Skeletal muscle tissue (tissue), 4 donors: ENCODE measurements around the gene CT45A3. TPM values are rescaled to one million over a fixed set of nuclear protein-coding genes. Genes with fewer than 3 reads are reported as not detected.
"Not testable (repeated sequence)": the region's sequence is repeated elsewhere in the genome, so short reads cannot be mapped to it uniquely, and the experiment has no call there.

Source experiments
- H3K27ac ChIP-seq: one replicate; pipeline ENCODE4 v1.7.0; 2013; ENCODE audit warnings: mild to moderate bottlenecking, low read depth, low read length, inconsistent platforms
- H3K27me3 ChIP-seq, 3 donors: one replicate each; pipeline ENCODE4 v1.7.0; 2013; ENCODE audit warnings: low read length in 3 of 3; ENCODE audit not compliant: control insufficient read depth in 3 of 3, insufficient read depth in 3 of 3
- H3K36me3 ChIP-seq, 3 donors: one replicate each; pipeline ENCODE4 v1.7.0; 2013; ENCODE audit warnings: low read length in 3 of 3; ENCODE audit not compliant: control insufficient read depth in 3 of 3, insufficient read depth in 3 of 3
- H3K4me1 ChIP-seq, 3 donors: one replicate each; pipeline ENCODE4 v1.7.0; 2013; ENCODE audit warnings: low read length in 3 of 3, mild to moderate bottlenecking in 3 of 3; ENCODE audit not compliant: control insufficient read depth in 3 of 3, insufficient read depth in 3 of 3
- H3K4me3 ChIP-seq, 3 donors: one replicate each; pipeline ENCODE4 v1.7.0; 2013; ENCODE audit warnings: low read length in 3 of 3
- H3K9ac ChIP-seq, 3 donors: one replicate each; pipeline ENCODE4 v1.7.0; 2013; ENCODE audit warnings: low read length in 3 of 3, mild to moderate bottlenecking in 3 of 3, moderate library complexity in 2 of 3, low read depth in 1 of 3
- H3K9me3 ChIP-seq, 3 donors: one replicate each; pipeline ENCODE4 v1.7.0; 2013; ENCODE audit warnings: low read length in 3 of 3; ENCODE audit not compliant: control insufficient read depth in 3 of 3
- total RNA-seq: library from RNA; depleted of rRNA; stranded (reverse); fragments of >200 nt; gene quantifications from one replicate; pipeline ENCODE4 v1.2.3, GENCODE V29; 2014
- donor health status: Osteomylitis.

Gene CT45A3, protein sequence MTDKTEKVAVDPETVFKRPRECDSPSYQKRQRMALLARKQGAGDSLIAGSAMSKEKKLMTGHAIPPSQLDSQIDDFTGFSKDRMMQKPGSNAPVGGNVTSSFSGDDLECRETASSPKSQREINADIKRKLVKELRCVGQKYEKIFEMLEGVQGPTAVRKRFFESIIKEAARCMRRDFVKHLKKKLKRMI
- total RNA-seq = not detected

DNA sequence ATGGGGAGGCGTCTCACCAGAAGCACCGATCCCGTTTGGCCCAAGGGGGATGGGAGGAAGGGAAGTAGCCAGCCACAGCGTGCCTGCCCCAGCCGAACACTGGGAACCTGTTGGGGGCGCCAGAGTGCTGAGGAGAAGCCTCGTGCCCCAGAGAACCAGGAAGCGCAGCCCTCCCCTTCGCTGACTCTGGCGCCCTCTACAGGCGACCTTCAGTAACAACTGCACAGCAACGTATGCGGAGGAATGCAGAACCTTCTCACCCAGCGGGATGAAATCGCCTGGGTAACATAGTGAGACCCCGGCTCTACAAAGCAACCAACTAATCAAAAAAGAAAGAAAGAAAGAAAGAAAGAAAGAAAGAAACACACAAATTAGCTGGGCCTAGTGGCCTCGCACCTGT is at the start of gene CT45A3:
Gene CT45A3, minus strand, starts transcription at position 101 of the 400 bp plus-strand sequence. CDS start 3,747 bp downstream, outside the sequence.
- H3K4me1 ChIP-seq, H3K27me3 ChIP-seq, H3K9me3 ChIP-seq: not testable (repeated sequence)

DNA sequence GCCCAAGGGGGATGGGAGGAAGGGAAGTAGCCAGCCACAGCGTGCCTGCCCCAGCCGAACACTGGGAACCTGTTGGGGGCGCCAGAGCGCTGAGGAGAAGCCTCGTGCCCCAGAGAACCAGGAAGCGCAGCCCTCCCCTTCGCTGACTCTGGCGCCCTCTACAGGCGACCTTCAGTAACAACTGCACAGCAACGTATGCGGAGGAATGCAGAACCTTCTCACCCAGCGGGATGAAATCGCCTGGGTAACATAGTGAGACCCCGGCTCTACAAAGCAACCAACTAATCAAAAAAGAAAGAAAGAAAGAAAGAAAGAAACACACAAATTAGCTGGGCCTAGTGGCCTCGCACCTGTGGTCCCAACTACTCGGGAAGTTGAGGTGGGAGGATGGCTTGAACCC is 34.7 kb upstream of the CT45A3 start, which contains the start of gene CT45A6:
Gene CT45A6, minus strand, starts transcription at position 101 of the 400 bp plus-strand sequence. CDS start 3,794 bp downstream, outside the sequence.
- H3K4me3 ChIP-seq = not testable (repeated sequence)

More for the DNA sequence above, at the start of gene CT45A3:
- H3K4me3 ChIP-seq, H3K27ac ChIP-seq, H3K36me3 ChIP-seq, H3K9ac ChIP-seq: not testable (repeated sequence)

DNA sequence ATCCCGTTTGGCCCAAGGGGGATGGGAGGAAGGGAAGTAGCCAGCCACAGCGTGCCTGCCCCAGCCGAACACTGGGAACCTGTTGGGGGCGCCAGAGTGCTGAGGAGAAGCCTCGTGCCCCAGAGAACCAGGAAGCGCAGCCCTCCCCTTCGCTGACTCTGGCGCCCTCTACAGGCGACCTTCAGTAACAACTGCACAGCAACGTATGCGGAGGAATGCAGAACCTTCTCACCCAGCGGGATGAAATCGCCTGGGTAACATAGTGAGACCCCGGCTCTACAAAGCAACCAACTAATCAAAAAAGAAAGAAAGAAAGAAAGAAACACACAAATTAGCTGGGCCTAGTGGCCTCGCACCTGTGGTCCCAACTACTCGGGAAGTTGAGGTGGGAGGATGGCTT is 17.4 kb upstream of the CT45A3 start, which contains the start of gene CT45A5:
Gene CT45A5, minus strand, starts transcription at position 101 of the 400 bp plus-strand sequence. CDS start 3,774 bp downstream, outside the sequence.
- H3K9ac ChIP-seq, H3K9me3 ChIP-seq, H3K4me3 ChIP-seq, H3K4me1 ChIP-seq, H3K36me3 ChIP-seq, H3K27me3 ChIP-seq, H3K27ac ChIP-seq: not testable (repeated sequence)

More for the DNA sequence above, 34.7 kb upstream of the CT45A3 start, which contains the start of gene CT45A6:
- not testable (repeated sequence) for H3K36me3 ChIP-seq, H3K27me3 ChIP-seq, H3K4me1 ChIP-seq, H3K27ac ChIP-seq, H3K9me3 ChIP-seq, H3K9ac ChIP-seq

DNA sequence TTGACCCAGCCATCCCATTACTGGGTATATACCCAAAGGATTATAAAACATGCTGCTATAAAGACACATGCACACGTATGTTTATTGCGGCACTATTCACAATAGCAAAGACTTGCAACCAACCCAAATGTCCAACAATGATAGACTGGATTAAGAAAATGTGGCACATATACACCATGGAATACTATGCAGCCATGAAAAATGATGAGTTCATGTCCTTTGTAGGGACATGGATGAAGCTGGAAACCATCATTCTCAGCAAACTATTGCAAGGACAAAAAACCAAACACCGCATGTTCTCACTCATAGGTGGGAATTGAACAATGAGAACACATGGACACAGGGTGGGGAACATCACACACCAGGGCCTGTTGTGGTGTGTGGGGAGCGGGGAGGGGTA is 23.3 kb downstream of the CT45A3 start:
- not testable (repeated sequence) for H3K9ac ChIP-seq, H3K4me1 ChIP-seq, H3K27me3 ChIP-seq, H3K9me3 ChIP-seq, H3K36me3 ChIP-seq, H3K4me3 ChIP-seq, H3K27ac ChIP-seq

DNA sequence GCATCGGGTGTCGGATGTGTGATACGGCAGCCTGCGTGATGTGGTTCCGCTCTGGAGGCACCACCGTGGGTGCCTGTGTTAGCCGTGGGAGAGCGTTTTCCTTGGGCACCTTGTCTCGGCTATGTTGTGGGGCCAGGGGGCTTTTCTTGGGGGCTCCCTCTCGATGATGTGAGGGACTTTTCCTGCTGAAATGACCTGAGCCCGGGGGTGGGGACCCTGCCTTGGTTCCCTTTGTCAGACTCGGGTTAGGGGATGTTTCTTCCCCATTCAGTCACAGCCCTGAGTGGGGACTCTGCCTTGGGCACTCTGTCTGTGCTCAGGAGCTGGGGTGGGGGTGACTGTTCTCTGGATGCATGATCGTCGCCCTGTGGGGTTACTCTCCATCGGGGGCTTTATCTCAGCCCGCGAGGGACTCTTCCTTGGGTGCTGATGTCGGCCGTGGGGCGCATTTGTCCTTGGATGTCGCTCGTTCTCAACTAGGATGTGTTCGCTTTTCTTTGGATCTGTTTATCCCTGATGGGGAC is 26.7 kb downstream of the CT45A3 start:
- Histone ChIP-seq H3K4me1 (no peaks in the 10 kb centered on the region), H3K27ac (no peak overlapping the region), H3K36me3 (no peaks in the 10 kb centered on the region), H3K27me3 (no peaks in the 10 kb centered on the region), H3K4me3 (no peak overlapping the region), H3K9ac (no peak overlapping the region), H3K9me3 (no peaks in the 10 kb centered on the region)

DNA sequence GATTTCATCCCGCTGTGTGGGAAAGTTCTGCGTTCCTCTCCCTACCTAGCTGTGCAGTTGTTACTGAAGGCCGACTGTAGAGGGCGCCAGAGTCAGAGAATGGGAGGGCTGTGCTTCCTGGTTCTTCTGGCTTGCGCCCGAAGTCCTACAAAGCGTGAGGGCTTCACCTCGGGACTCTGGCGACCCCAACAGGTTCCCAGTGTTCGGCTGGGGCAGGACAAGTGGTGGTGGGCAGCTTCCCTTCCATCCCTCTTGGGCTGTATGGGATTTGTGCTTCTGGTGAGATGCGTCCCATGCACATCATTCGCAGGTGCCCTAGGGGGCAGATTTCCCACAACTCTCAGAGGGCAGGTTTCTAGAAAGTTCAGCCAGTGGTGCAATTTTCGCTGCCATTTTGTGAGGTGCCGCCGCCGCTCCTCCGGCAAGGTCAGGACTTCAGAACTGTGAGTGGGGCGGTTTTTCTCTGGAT is 27.3 kb downstream of the CT45A3 start:
- Histone ChIP-seq H3K4me1 (no peaks in the 10 kb centered on the region), H3K4me3 (no peak overlapping the region), H3K27me3 (no peaks in the 10 kb centered on the region), H3K36me3 (no peaks in the 10 kb centered on the region), H3K9me3 (no peaks in the 10 kb centered on the region), H3K9ac (no peak overlapping the region), H3K27ac (no peak overlapping the region)

DNA sequence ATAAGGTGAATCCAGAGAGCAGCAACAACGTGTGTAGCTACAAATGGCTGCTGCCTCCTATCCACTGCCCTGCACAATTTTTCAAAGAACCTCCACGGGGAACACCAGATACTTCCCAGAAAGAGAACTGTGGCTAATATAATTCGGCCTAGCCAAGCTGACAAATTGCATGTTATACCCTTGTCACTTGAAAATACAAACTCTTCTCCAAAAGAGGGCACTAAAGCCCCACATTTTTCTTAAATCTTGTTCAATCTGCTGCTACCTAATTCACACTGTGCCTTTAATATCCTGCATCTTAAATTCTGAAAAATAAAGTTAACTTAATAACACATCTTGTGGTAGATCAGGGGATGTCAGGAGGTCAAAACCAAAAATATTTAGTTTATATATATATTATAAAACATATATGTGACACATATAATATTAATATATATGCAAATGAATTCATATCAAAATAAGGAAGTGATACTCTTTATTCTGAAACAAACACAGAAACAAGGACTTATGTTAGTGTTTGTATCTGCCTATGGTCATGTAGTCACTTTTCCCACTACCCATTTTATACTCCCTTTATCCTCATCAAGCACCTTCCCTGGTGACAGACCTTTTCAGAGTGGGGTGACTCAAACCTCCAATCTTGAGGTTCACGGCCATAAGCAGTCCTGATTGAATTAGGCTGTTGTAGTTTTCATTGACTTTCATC is 30.5 kb downstream of the CT45A3 start:
- H3K4me1 ChIP-seq = no peaks in the 10 kb centered on the region
- H3K27me3 ChIP-seq = no peaks in the 10 kb centered on the region
- no peak overlapping the region for H3K4me3 ChIP-seq
- no peak overlapping the region for H3K9ac ChIP-seq
- no peak overlapping the region for H3K27ac ChIP-seq
- no peaks in the 10 kb centered on the region for H3K9me3 ChIP-seq
- no peaks in the 10 kb centered on the region for H3K36me3 ChIP-seq

DNA sequence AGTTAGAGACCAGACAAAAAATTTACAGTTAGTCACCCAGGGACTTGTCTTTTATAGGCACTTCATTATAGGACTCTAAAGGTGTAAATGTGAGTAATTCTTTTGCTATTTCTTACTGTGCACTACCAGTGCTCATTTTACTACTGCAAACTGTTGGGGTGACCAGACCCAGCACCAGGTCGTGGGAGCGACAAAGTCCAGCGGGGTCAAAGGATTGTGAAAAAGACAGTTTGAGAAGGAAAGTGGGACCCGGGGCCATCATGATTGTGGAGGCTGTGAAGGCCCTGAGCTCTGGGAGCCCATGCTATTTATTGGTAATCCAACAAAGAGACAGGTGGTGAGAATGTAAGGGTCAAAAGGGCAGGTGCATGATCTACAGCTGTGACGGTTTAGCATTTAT is 33.3 kb downstream of the CT45A3 start:
- not testable (repeated sequence) for H3K4me3 ChIP-seq, H3K36me3 ChIP-seq, H3K9me3 ChIP-seq, H3K9ac ChIP-seq, H3K4me1 ChIP-seq, H3K27me3 ChIP-seq, H3K27ac ChIP-seq

DNA sequence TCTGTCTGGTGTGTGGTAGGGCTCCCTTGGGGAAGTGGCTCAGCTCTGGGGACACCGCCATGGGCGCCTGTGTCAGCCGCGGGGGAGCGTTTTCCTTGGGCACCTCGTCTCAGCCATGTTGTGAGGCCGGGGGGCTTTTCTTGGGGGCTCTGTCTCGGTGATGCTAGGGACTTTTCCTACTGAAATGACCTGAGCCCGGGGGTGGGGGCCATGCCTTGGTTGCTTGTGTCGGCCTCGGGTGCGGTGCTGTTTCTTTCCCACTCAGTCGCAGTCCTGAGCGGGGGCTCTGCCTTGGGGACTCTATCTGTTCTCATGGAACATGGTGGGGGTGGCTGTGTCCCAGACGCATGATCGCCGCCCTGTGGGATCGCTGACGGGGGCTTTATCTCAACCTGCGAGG is 54.2 kb downstream of the CT45A3 start:
- no peaks in the 10 kb centered on the region for H3K27me3 ChIP-seq
- no peaks in the 10 kb centered on the region for H3K9me3 ChIP-seq
- H3K27ac ChIP-seq = no peak overlapping the region
- H3K4me1 ChIP-seq = no peaks in the 10 kb centered on the region
- H3K4me3 ChIP-seq = no peak overlapping the region
- no peak overlapping the region for H3K9ac ChIP-seq
- no peaks in the 10 kb centered on the region for H3K36me3 ChIP-seq

DNA sequence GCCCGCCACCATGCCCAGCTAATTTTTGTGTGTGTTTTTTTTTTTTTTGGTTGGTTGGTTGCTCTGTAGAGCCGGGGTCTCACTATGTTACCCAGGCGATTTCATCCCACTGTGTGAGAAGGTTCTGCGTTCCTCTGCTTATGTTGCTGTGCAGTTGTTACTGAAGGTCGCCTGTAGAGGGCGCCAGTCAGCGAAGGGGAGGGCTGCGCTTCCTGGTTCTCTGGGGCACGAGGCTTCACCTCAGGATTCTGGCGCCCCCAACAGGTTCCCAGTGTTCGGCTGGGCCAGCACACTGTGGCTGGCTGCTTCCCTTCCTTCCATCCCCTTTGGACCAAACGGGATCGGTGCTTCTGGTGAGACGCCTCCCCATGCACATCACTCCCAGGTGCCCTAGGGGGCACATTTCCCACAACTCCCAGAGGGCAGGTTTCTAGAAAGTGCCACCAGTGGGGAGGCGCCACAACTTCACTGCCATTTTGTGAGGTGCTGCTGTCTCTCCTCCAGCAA is 54.8 kb downstream of the CT45A3 start, which contains the start of gene CT45A1:
Gene CT45A1, plus strand, starts transcription at position 457 of the 507 bp plus-strand sequence. CDS start 5,302 bp downstream, outside the sequence.
- H3K27ac ChIP-seq, H3K4me1 ChIP-seq, H3K27me3 ChIP-seq, H3K9me3 ChIP-seq, H3K9ac ChIP-seq, H3K36me3 ChIP-seq, H3K4me3 ChIP-seq: not testable (repeated sequence)
